Measurements from ENCODE around the gene MRPL57. TPM values are rescaled to one million over a fixed set of nuclear protein-coding genes. Genes with fewer than 3 reads are reported as not detected.

MRPL57 gene
- total and polyA plus RNA-seq, 4 donors = 14.6 to 49.4 (median 21.6) TPM

GRCh38 chr13:21142766-21143165 lies 33.7 kb upstream of the MRPL57 start:
- H3K4me3 ChIP-seq (ENCODE audit: low read depth in 1 of 3, low read length in 3 of 3) = no peak overlapping the region
- TF ChIP-seq YY1 (IDR thresholded peaks at IDR 0.05) = no peak
- H3K27ac ChIP-seq (ENCODE audit: low read depth in 1 of 2, low read length in 2 of 2) = no peak overlapping the region
- 96% methylated on average over 3 of the region's 3 CpGs for WGBS
- H3K9me3 ChIP-seq (ENCODE audit: control insufficient read depth in 4 of 4, low read length in 3 of 4) = no peaks in the 10 kb centered on the region
- no peaks in the 10 kb centered on the region for H3K27me3 ChIP-seq (ENCODE audit: control insufficient read depth in 4 of 4, insufficient read depth in 4 of 4, low read length in 3 of 4)
- H3K9ac ChIP-seq (ENCODE audit: low read depth in 1 of 2, low read length in 2 of 2) = no peak overlapping the region
- peaks cover 4 to 16% (median 12%) of the 10 kb centered on the region in 4 donors for H3K36me3 ChIP-seq (ENCODE audit: control insufficient read depth in 4 of 4, insufficient read depth in 3 of 4, low read depth in 1 of 4, low read length in 3 of 4)
- H3K4me1 ChIP-seq (ENCODE audit: control insufficient read depth in 4 of 4, insufficient read depth in 4 of 4, low read length in 3 of 4) = peaks cover 8 to 20% (median 15%) of the 10 kb centered on the region in 4 donors
- no peak for DNase-seq (ENCODE audit: low spot score)

GRCh38 chr13:21147827-21148226 lies 28.6 kb upstream of the MRPL57 start:
- Histone ChIP-seq H3K9me3 (ENCODE audit: control insufficient read depth in 4 of 4, low read length in 3 of 4) (no peaks in the 10 kb centered on the region), H3K36me3 (ENCODE audit: control insufficient read depth in 4 of 4, insufficient read depth in 3 of 4, low read depth in 1 of 4, low read length in 3 of 4) (peaks cover 7 to 19% (median 13%) of the 10 kb centered on the region in 4 donors), H3K4me1 (ENCODE audit: control insufficient read depth in 4 of 4, insufficient read depth in 4 of 4, low read length in 3 of 4) (peaks cover 0 to 3% (median 2%) of the 10 kb centered on the region in 4 donors), H3K27ac (ENCODE audit: low read depth in 1 of 2, low read length in 2 of 2) (no peak overlapping the region), H3K4me3 (ENCODE audit: low read depth in 1 of 3, low read length in 3 of 3) (no peak overlapping the region), H3K9ac (ENCODE audit: low read depth in 1 of 2, low read length in 2 of 2) (no peak overlapping the region), H3K27me3 (ENCODE audit: control insufficient read depth in 4 of 4, insufficient read depth in 4 of 4, low read length in 3 of 4) (no peaks in the 10 kb centered on the region)
- no peak for DNase-seq (ENCODE audit: low spot score)
- TF ChIP-seq EGR1 (IDR thresholded peaks at IDR 0.05; ENCODE audit: low read depth in 2 of 2) (no peak), ATF3 (IDR thresholded peaks at IDR 0.05) (no peak), RXRA (IDR thresholded peaks at IDR 0.05) (no peak), FOXA2 (IDR thresholded peaks at IDR 0.05) (no peak), SP1 (IDR thresholded peaks at IDR 0.05) (no peak), HNF4G (IDR thresholded peaks at IDR 0.05) (no peak), TAF1 (conservative IDR thresholded peaks at IDR 0.05) (no peak)
- 91% methylated on average over 4 of the region's 4 CpGs for WGBS

- Histone ChIP-seq H3K4me3 (ENCODE audit: low read depth in 1 of 3, low read length in 3 of 3) (no peak overlapping the region), H3K36me3 (ENCODE audit: control insufficient read depth in 4 of 4, insufficient read depth in 3 of 4, low read depth in 1 of 4, low read length in 3 of 4) (peaks cover 5 to 16% (median 13%) of the 10 kb centered on the region in 4 donors), H3K9me3 (ENCODE audit: control insufficient read depth in 4 of 4, low read length in 3 of 4) (no peaks in the 10 kb centered on the region), H3K4me1 (ENCODE audit: control insufficient read depth in 4 of 4, insufficient read depth in 4 of 4, low read length in 3 of 4) (no peaks in the 10 kb centered on the region), H3K9ac (ENCODE audit: low read depth in 1 of 2, low read length in 2 of 2) (no peak overlapping the region), H3K27ac (ENCODE audit: low read depth in 1 of 2, low read length in 2 of 2) (no peak overlapping the region), H3K27me3 (ENCODE audit: control insufficient read depth in 4 of 4, insufficient read depth in 4 of 4, low read length in 3 of 4) (no peaks in the 10 kb centered on the region)
- no peak for TF ChIP-seq HNF4G (IDR thresholded peaks at IDR 0.05)
- TF ChIP-seq HNF4A (conservative IDR thresholded peaks at IDR 0.05) = no peak
- no peak for TF ChIP-seq GABPA (IDR thresholded peaks at IDR 0.05 in 1 of 2, conservative IDR thresholded peaks at IDR 0.05 in 1 of 2)
- no peak for TF ChIP-seq TAF1 (conservative IDR thresholded peaks at IDR 0.05)
- no peak for TF ChIP-seq SP1 (IDR thresholded peaks at IDR 0.05)
- TF ChIP-seq RXRA (IDR thresholded peaks at IDR 0.05) = no peak
- TF ChIP-seq ZBTB33 (IDR thresholded peaks at IDR 0.05) = no peak
- no peak for TF ChIP-seq EGR1 (IDR thresholded peaks at IDR 0.05; ENCODE audit: low read depth in 2 of 2)
- TF ChIP-seq FOXA1 (IDR thresholded peaks at IDR 0.05) = no peak
- no peak for TF ChIP-seq YY1 (IDR thresholded peaks at IDR 0.05)
- TF ChIP-seq ATF3 (IDR thresholded peaks at IDR 0.05) = no peak
- TF ChIP-seq JUND (IDR thresholded peaks at IDR 0.05) = no peak
- TF ChIP-seq REST (IDR thresholded peaks at IDR 0.05) = no peak
- no peak for TF ChIP-seq FOXA2 (IDR thresholded peaks at IDR 0.05)
- 84% methylated on average over 5 of the region's 5 CpGs for WGBS
- DNase-seq (ENCODE audit: low spot score) = no peak
Observed at GRCh38 chr13:21148557-21149258, 27.8 kb upstream of the MRPL57 start.
